IMR-90 (cell line): ENCODE measurements around the gene MREG. TPM values are rescaled to one million over a fixed set of nuclear protein-coding genes. Genes with fewer than 3 reads are reported as not detected.

Source experiments
- ATAC-seq: fragments of 200-7000 bp; cut with Tn5 transposase; 2 replicates; pipeline ENCODE4 v1.9.1; 2020; ENCODE audit warnings: low read depth, mild to moderate bottlenecking, moderate library complexity
- BruUV-seq: library from RNA; stranded (reverse); fragments of 400-500 nt; replicated peaks from 2 replicates; lab custom pipeline; 2021; lab: Mats Ljungman, UMichigan
- CTCF ChIA-PET: fragments of 300-600 bp; formaldehyde crosslinking; extraction: SDS; loops from one replicate; lab custom pipeline; 2021; ENCODE audit warnings: antibody characterized with exemption; lab: Yijun Ruan, JAX
- POLR2A ChIA-PET: fragments of 300-600 bp; sonication (Branson Sonifier 250); formaldehyde crosslinking; loops from one replicate; lab custom pipeline; 2022; ENCODE audit warnings: antibody characterized with exemption; ENCODE audit not compliant: unreplicated experiment; lab: Charles Lee
- DNase-seq: peaks from one replicate; pipeline ENCODE4 v3.0.0; 2013
- H2AFZ ChIP-seq: replicated peaks from 2 replicates; pipeline ENCODE3; 2013; ENCODE audit warnings: low read length, mild to moderate bottlenecking; ENCODE audit not compliant: poor library complexity
- H2AK5ac ChIP-seq: 2 replicates; pipeline ENCODE4 v1.6.1; 2013; ENCODE audit warnings: low read depth, low read length, inconsistent platforms
- H2AK9ac ChIP-seq: replicated peaks from 2 replicates; pipeline ENCODE3; 2013; ENCODE audit warnings: mild to moderate bottlenecking, low read depth, low read length, moderate library complexity; ENCODE audit not compliant: poor library complexity
- H2BK120ac ChIP-seq: 2 replicates; pipeline ENCODE4 v1.6.1; 2013; ENCODE audit warnings: low read depth, low read length, inconsistent platforms
- H2BK15ac ChIP-seq: 3 replicates; pipeline ENCODE4 v1.6.1; 2013; ENCODE audit warnings: low read depth, low read length, inconsistent platforms
- H2BK20ac ChIP-seq: 2 replicates; pipeline ENCODE4 v1.6.1; 2013; ENCODE audit warnings: low read depth, mild to moderate bottlenecking, inconsistent platforms, low read length, moderate library complexity
- H2BK5ac ChIP-seq: 2 replicates; pipeline ENCODE4 v1.6.1; 2013; ENCODE audit warnings: mild to moderate bottlenecking, low read depth, low read length, inconsistent platforms; ENCODE audit not compliant: poor library complexity, severe bottlenecking
- H3K14ac ChIP-seq: replicated peaks from 2 replicates; pipeline ENCODE4 v1.6.1; 2013; ENCODE audit warnings: low read depth, low read length, inconsistent platforms
- H3K18ac ChIP-seq: 2 replicates; pipeline ENCODE4 v1.6.1; 2013; ENCODE audit warnings: low read depth, low read length, control low read depth
- H3K23ac ChIP-seq: 2 replicates; pipeline ENCODE4 v1.6.1; 2013; ENCODE audit warnings: low read depth, low read length, inconsistent platforms
- H3K27ac ChIP-seq: 2 replicates; pipeline ENCODE4 v1.5.1; 2013; ENCODE audit warnings: mild to moderate bottlenecking, control low read depth, low read length; ENCODE audit not compliant: insufficient read depth
- H3K27me3 ChIP-seq: 2 replicates; pipeline ENCODE4 v1.6.1; 2013; ENCODE audit warnings: low read length; ENCODE audit not compliant: control insufficient read depth, insufficient read depth
- H3K36me3 ChIP-seq: 2 replicates; pipeline ENCODE4 v1.6.1; 2013; ENCODE audit warnings: low read length, mixed read lengths; ENCODE audit not compliant: control insufficient read depth, insufficient read depth
- H3K4ac ChIP-seq: 2 replicates; pipeline ENCODE4 v1.6.1; 2013; ENCODE audit warnings: low read depth, low read length, inconsistent platforms
- H3K4me1 ChIP-seq: 2 replicates; pipeline ENCODE4 v1.6.1; 2013; ENCODE audit warnings: low read length, mixed read lengths; ENCODE audit not compliant: control insufficient read depth, insufficient read depth
- H3K4me2 ChIP-seq: 2 replicates; pipeline ENCODE4 v1.6.1; 2013; ENCODE audit warnings: low read depth, mild to moderate bottlenecking, control low read depth, low read length, moderate library complexity
- H3K4me3 ChIP-seq: 2 replicates; pipeline ENCODE4 v1.5.1; 2013; ENCODE audit warnings: low read depth, mild to moderate bottlenecking, control low read depth, low read length, moderate library complexity; ENCODE audit not compliant: insufficient read depth
- H3K56ac ChIP-seq: 2 replicates; pipeline ENCODE4 v1.6.1; 2013; ENCODE audit warnings: low read length, inconsistent platforms; ENCODE audit not compliant: insufficient read depth; ENCODE audit errors: extremely low read depth
- H3K79me1 ChIP-seq, 2 experiments: 2 replicates each; pipeline ENCODE4 v1.6.1; 2013; ENCODE audit warnings: low read length in 2 of 2, inconsistent platforms in 1 of 2, low read depth in 1 of 2
- H3K9ac ChIP-seq: 2 replicates; pipeline ENCODE4 v1.6.1; 2013; ENCODE audit warnings: low read depth, low read length, control low read depth
- H3K9me1 ChIP-seq: 2 replicates; pipeline ENCODE4 v1.6.1; 2013; ENCODE audit warnings: low read length, inconsistent platforms; ENCODE audit not compliant: insufficient read depth
- H3K9me3 ChIP-seq: 2 replicates; pipeline ENCODE4 v1.6.1; 2013; ENCODE audit warnings: low read length; ENCODE audit not compliant: control insufficient read depth, insufficient read depth
- H4K20me1 ChIP-seq: 2 replicates; pipeline ENCODE4 v1.6.1; 2013; ENCODE audit warnings: low read length, inconsistent platforms; ENCODE audit not compliant: insufficient read depth
- H4K5ac ChIP-seq: 2 replicates; pipeline ENCODE4 v1.6.1; 2013; ENCODE audit warnings: mild to moderate bottlenecking, low read depth, low read length, control low read depth
- H4K8ac ChIP-seq, 2 experiments: 2 replicates each; pipeline ENCODE4 v1.6.1; 2013; ENCODE audit warnings: low read depth in 2 of 2, low read length in 2 of 2, control low read depth in 1 of 2, inconsistent platforms in 1 of 2
- H4K91ac ChIP-seq: 2 replicates; pipeline ENCODE4 v1.6.1; 2013; ENCODE audit warnings: low read depth, low read length, inconsistent platforms; ENCODE audit not compliant: insufficient read depth
- CEBPB ChIP-seq: IDR thresholded peaks from 2 replicates; pipeline ENCODE4 v1.6.1; 2012; ENCODE audit warnings: low read depth, low read length, improper control_type of control experiment
- CHD1 ChIP-seq: IDR thresholded peaks from 2 replicates; pipeline ENCODE4 v1.6.1; 2012; ENCODE audit warnings: low read depth, low read length, improper control_type of control experiment
- ELK1 ChIP-seq: fragments of 150-350 bp; IDR thresholded peaks from 2 replicates; pipeline ENCODE4 v1.6.1; 2016; ENCODE audit warnings: low read depth, mild to moderate bottlenecking, low read length, moderate library complexity, borderline replicate concordance
- FOS ChIP-seq: fragments of 150-350 bp; IDR thresholded peaks from 2 replicates; pipeline ENCODE4 v1.6.1; 2016; ENCODE audit warnings: low read depth, low read length
- MAZ ChIP-seq: IDR thresholded peaks from 2 replicates; pipeline ENCODE4 v1.6.1; 2012; ENCODE audit warnings: low read depth, mild to moderate bottlenecking, low read length, improper control_type of control experiment, moderate library complexity, borderline replicate concordance
- MXI1 ChIP-seq: IDR thresholded peaks from 2 replicates; pipeline ENCODE4 v1.6.1; 2012; ENCODE audit warnings: low read depth, mild to moderate bottlenecking, low read length, moderate library complexity, borderline replicate concordance
- NFE2L2 ChIP-seq: fragments of 150-350 bp; IDR thresholded peaks from 2 replicates; pipeline ENCODE4 v1.6.1; 2016; ENCODE audit warnings: low read depth, mild to moderate bottlenecking, low read length
- POLR2A ChIP-seq: IDR thresholded peaks from 2 replicates; pipeline ENCODE4 v1.6.1; 2012; ENCODE audit warnings: mild to moderate bottlenecking, low read depth, low read length
- RAD21 ChIP-seq: IDR thresholded peaks from 2 replicates; pipeline ENCODE4 v1.6.1; 2012; ENCODE audit warnings: low read length, improper control_type of control experiment
- RCOR1 ChIP-seq: IDR thresholded peaks from 2 replicates; pipeline ENCODE4 v1.6.1; 2012; ENCODE audit warnings: mild to moderate bottlenecking, low read length, improper control_type of control experiment; ENCODE audit not compliant: insufficient replicate concordance
- RFX5 ChIP-seq: IDR thresholded peaks from 2 replicates; pipeline ENCODE4 v1.8.0; 2012; ENCODE audit warnings: low read depth, mild to moderate bottlenecking, low read length, moderate library complexity
- SMC3 ChIP-seq: fragments of 150-350 bp; IDR thresholded peaks from 2 replicates; pipeline ENCODE4 v1.6.1; 2016; ENCODE audit warnings: low read depth, mild to moderate bottlenecking, antibody characterized with exemption, low read length, moderate library complexity
- WGBS, 2 experiments: methylation state at CpG; one replicate each; pipeline versions ENCODE4 v1.1.5 to v1.1.7; 2013; ENCODE audit warnings: missing lambda C conversion rate in 2 of 2; ENCODE audit not compliant: insufficient read length in 1 of 2; ENCODE audit errors: extremely low coverage in 2 of 2; 5-methylcytosine and 5-hydroxymethylcytosine counted together
- dilution Hi-C: fragments of 300-500 bp; cut with HindIII; formaldehyde crosslinking; loops from one replicate; pipeline ENCODE4 v1.14.3; 2018; ENCODE audit warnings: low sequenced_read_pairs; ENCODE audit not compliant: unreplicated experiment
- in situ Hi-C: fragments of 300-500 bp; cut with MboI; formaldehyde crosslinking; loops from 3 replicates; pipeline ENCODE4 v1.14.3; 2019; ENCODE audit warnings: low sequenced_read_pairs, inconsistent platforms, mixed read lengths
- intact Hi-C: fragments of 100-400 bp; cut with micrococcal nuclease; formaldehyde crosslinking; loops from 2 replicates; pipeline ENCODE4 v1.10.0; 2022
- polyA plus RNA-seq, 3 experiments: library from polyadenylated mRNA; depleted of rRNA; stranded (reverse); fragments of >200 nt; gene quantifications; 2 replicates each; pipeline ENCODE4 v1.2.3, GENCODE V29; 2012; ENCODE audit warnings: low replicate concordance in 1 of 3
- total RNA-seq: library from RNA; depleted of rRNA; stranded (reverse); fragments of >200 nt; gene quantifications from 2 replicates; pipeline ENCODE4 v1.2.3, GENCODE V29; 2012
- TF ChIP-seq, protein P1 (sequence below): fragments of 150-350 bp; IDR thresholded peaks from 2 replicates; pipeline ENCODE4 v1.6.1; 2017; ENCODE audit warnings: mild to moderate bottlenecking, antibody characterized with exemption, low read length, low read depth
- TF ChIP-seq, protein P2 (sequence below): conservative IDR thresholded peaks from 2 replicates; pipeline ENCODE4 v1.5.1; 2012; ENCODE audit warnings: mild to moderate bottlenecking, low read depth, low read length, improper control_type of control experiment

The MREG gene
- total and polyA plus RNA-seq, 2 of the 4 experiments (the other 2 are of a cell fraction) = 1.0 to 1.8 TPM

DNA sequence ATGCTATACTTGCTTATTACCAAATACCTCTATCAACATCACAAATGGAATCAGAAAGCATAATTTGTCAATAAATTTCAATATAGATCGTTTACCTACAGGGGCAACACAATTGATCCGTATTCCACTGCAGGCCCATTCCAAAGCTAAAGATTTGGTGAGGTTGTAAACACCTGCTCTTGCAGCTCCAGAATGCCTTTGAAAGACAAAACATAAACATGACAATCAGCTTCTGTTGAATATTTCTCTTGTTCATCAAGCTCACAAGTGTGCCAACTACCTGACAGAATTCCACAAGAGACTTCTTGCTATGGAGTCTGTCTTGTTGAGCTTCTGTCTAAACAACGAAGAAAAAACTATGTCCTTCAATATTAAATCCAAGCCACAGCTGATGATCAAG is 38.0 kb upstream of the MREG start:
- POLR2A ChIA-PET = no interaction called here
- no peaks in the 10 kb centered on the region for H3K4me1 ChIP-seq

More for the DNA sequence above, 38.0 kb upstream of the MREG start:
- Histone ChIP-seq H3K79me1 (no peaks in the 10 kb centered on the region), H4K20me1 (no peaks in the 10 kb centered on the region), H3K9me1 (0 out of 2 replicates have a peak, but pooled peaks cover 4% of the 10 kb centered on the region), H3K4ac (no peak overlapping the region), H2AK9ac (no peak overlapping the region), H3K9me3 (no peaks in the 10 kb centered on the region), H4K91ac (no peak overlapping the region), H3K23ac (no peak overlapping the region), H3K27ac (no peak overlapping the region), H3K18ac (no peak overlapping the region), H4K5ac (no peak overlapping the region), H3K27me3 (no peaks in the 10 kb centered on the region), H2AFZ (no peak overlapping the region), H3K9ac (no peak overlapping the region), H2BK5ac (no peak overlapping the region), H4K8ac (no peak overlapping the region), H3K36me3 (0 out of 2 replicates have a peak, but pooled peaks cover under 1% of the 10 kb centered on the region), H2BK20ac (no peak overlapping the region), H3K14ac (no peak overlapping the region), H3K56ac (no peak overlapping the region), H2BK120ac (no peak overlapping the region), H3K4me3 (no peak overlapping the region), H2AK5ac (no peak overlapping the region), H2BK15ac (no peak overlapping the region), H3K4me2 (no peak overlapping the region)
- CTCF ChIA-PET = no interaction called here
- ATAC-seq (no peak), DNase-seq (no peak)
- TF ChIP-seq FOS = no peak
- TF ChIP-seq MAZ = no peak
- TF ChIP-seq POLR2A = no peak
- TF ChIP-seq MXI1 = no peak
- TF ChIP-seq RAD21 = no peak
- no peak for TF ChIP-seq RCOR1
- TF ChIP-seq, protein P1, sequence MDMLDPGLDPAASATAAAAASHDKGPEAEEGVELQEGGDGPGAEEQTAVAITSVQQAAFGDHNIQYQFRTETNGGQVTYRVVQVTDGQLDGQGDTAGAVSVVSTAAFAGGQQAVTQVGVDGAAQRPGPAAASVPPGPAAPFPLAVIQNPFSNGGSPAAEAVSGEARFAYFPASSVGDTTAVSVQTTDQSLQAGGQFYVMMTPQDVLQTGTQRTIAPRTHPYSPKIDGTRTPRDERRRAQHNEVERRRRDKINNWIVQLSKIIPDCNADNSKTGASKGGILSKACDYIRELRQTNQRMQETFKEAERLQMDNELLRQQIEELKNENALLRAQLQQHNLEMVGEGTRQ = no peak
- TF ChIP-seq ELK1 = no peak
- no peak for TF ChIP-seq CEBPB
- TF ChIP-seq, protein P2, sequence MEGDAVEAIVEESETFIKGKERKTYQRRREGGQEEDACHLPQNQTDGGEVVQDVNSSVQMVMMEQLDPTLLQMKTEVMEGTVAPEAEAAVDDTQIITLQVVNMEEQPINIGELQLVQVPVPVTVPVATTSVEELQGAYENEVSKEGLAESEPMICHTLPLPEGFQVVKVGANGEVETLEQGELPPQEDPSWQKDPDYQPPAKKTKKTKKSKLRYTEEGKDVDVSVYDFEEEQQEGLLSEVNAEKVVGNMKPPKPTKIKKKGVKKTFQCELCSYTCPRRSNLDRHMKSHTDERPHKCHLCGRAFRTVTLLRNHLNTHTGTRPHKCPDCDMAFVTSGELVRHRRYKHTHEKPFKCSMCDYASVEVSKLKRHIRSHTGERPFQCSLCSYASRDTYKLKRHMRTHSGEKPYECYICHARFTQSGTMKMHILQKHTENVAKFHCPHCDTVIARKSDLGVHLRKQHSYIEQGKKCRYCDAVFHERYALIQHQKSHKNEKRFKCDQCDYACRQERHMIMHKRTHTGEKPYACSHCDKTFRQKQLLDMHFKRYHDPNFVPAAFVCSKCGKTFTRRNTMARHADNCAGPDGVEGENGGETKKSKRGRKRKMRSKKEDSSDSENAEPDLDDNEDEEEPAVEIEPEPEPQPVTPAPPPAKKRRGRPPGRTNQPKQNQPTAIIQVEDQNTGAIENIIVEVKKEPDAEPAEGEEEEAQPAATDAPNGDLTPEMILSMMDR = no peak
- TF ChIP-seq SMC3 = no peak
- TF ChIP-seq CHD1 = no peak
- TF ChIP-seq RFX5 = no peak
- no peak for TF ChIP-seq NFE2L2
- in situ Hi-C loops = no loop called here
- dilution Hi-C loops = no loop called here
- WGBS, 2 experiments = no CpG with 5 or more reads among the region's 3 CpGs
- intact Hi-C loops = no loop called here
- BruUV-seq = no TSS peak
